ENCODE data around the gene SIL1.

- TF ChIP-seq, protein P1, sequence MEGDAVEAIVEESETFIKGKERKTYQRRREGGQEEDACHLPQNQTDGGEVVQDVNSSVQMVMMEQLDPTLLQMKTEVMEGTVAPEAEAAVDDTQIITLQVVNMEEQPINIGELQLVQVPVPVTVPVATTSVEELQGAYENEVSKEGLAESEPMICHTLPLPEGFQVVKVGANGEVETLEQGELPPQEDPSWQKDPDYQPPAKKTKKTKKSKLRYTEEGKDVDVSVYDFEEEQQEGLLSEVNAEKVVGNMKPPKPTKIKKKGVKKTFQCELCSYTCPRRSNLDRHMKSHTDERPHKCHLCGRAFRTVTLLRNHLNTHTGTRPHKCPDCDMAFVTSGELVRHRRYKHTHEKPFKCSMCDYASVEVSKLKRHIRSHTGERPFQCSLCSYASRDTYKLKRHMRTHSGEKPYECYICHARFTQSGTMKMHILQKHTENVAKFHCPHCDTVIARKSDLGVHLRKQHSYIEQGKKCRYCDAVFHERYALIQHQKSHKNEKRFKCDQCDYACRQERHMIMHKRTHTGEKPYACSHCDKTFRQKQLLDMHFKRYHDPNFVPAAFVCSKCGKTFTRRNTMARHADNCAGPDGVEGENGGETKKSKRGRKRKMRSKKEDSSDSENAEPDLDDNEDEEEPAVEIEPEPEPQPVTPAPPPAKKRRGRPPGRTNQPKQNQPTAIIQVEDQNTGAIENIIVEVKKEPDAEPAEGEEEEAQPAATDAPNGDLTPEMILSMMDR (IDR thresholded peaks at IDR 0.05): no peak
- TF ChIP-seq EP300 (IDR thresholded peaks at IDR 0.05): peak in 1 of 2 donors; percentile 43
Observed at GRCh38 chr5:139104577-139105276, 93.4 kb downstream of the SIL1 start.
